Measurements from ENCODE around the gene COPG2.

COPG2 gene

GRCh38 chr7:130689683-130690082 is 21.1 kb upstream of the COPG2 start:
- no peaks in the 10 kb centered on the region for H3K4me1 ChIP-seq
- DNase-seq, result no peak
- H3K4me3 ChIP-seq, result no peak overlapping the region
- H3K27ac ChIP-seq, result no peak overlapping the region
- H3K9me3 ChIP-seq, result peaks cover 0 to 6% (median 0%) of the 10 kb centered on the region in 3 donors
- intact Hi-C loops (cut with DNase I; ENCODE audit: low total_unique reads), result no loop called here
- TF ChIP-seq, protein P1, sequence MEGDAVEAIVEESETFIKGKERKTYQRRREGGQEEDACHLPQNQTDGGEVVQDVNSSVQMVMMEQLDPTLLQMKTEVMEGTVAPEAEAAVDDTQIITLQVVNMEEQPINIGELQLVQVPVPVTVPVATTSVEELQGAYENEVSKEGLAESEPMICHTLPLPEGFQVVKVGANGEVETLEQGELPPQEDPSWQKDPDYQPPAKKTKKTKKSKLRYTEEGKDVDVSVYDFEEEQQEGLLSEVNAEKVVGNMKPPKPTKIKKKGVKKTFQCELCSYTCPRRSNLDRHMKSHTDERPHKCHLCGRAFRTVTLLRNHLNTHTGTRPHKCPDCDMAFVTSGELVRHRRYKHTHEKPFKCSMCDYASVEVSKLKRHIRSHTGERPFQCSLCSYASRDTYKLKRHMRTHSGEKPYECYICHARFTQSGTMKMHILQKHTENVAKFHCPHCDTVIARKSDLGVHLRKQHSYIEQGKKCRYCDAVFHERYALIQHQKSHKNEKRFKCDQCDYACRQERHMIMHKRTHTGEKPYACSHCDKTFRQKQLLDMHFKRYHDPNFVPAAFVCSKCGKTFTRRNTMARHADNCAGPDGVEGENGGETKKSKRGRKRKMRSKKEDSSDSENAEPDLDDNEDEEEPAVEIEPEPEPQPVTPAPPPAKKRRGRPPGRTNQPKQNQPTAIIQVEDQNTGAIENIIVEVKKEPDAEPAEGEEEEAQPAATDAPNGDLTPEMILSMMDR (IDR thresholded peaks at IDR 0.05), result no peak
- H3K36me3 ChIP-seq, result no peaks in the 10 kb centered on the region
- no peaks in the 10 kb centered on the region for H3K27me3 ChIP-seq

DNA sequence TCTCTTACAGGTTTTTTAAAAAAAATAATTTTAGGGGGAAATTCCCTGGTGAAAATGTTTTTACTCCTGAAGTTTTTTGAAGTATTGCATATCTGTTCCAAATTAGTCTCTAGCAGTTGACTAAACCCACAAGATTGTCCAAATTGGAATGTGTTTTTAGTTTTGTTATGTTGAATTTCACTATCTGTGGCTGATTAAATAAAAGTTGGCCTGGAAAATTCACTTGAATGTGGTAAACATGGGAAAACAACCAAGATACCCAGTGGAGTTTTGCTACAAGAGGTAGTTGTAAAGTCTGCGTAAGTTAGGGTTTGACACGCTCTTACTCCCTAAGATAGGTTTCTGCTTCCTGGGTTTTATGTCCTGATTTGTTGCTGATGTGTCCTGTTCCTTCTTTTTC is 14.5 kb upstream of the COPG2 start:
- intact Hi-C loops (cut with DNase I; ENCODE audit: low total_unique reads), result no loop called here
- H3K4me3 ChIP-seq, result no peak overlapping the region
- no peaks in the 10 kb centered on the region for H3K4me1 ChIP-seq
- TF ChIP-seq, protein P1 (IDR thresholded peaks at IDR 0.05), result no peak
- no peak for DNase-seq
- no peaks in the 10 kb centered on the region for H3K36me3 ChIP-seq
- no peak overlapping the region for H3K27ac ChIP-seq
- H3K9me3 ChIP-seq, result no peaks in the 10 kb centered on the region
- H3K27me3 ChIP-seq, result no peaks in the 10 kb centered on the region

DNA sequence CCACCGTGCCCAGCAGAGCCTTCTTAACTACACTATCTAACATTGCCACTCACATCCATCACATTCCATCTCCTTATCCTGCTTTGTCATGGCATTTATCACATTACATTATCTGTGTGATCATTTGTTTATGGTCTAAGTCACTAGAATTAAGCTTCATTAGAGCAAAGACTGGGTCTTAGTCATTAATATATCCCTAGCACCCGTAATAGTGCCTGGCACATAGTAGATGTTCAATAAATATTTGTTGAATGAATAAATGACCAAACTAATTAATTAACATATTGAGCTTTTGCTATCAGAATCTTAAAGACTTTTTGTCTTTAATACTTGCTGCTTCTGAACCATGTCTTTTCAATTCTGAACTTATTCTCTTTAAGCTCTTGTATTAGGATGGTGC is 5.9 kb upstream of the COPG2 start:
- no peaks in the 10 kb centered on the region for H3K27me3 ChIP-seq
- H3K36me3 ChIP-seq, result no peaks in the 10 kb centered on the region
- TF ChIP-seq, protein P1 (IDR thresholded peaks at IDR 0.05), result no peak
- no peak overlapping the region for H3K27ac ChIP-seq
- DNase-seq, result no peak
- no peaks in the 10 kb centered on the region for H3K9me3 ChIP-seq
- H3K4me1 ChIP-seq, result peaks cover 0 to 4% (median 0%) of the 10 kb centered on the region in 4 donors
- H3K4me3 ChIP-seq, result no peak overlapping the region
- intact Hi-C loops (cut with DNase I; ENCODE audit: low total_unique reads), result no loop called here

- TF ChIP-seq, protein P1 (IDR thresholded peaks at IDR 0.05), result no peak
- intact Hi-C loops (cut with DNase I; ENCODE audit: low total_unique reads), result no loop called here
- DNase-seq, result no peak
- Histone ChIP-seq H3K27ac (no peak overlapping the region), H3K4me3 (no peak overlapping the region), H3K9me3 (no peaks in the 10 kb centered on the region), H3K4me1 (peaks cover 0 to 7% (median 1%) of the 10 kb centered on the region in 4 donors), H3K36me3 (no peaks in the 10 kb centered on the region), H3K27me3 (no peaks in the 10 kb centered on the region)
Observed at GRCh38 chr7:130673066-130673465, 4.5 kb upstream of the COPG2 start.

GRCh38 chr7:130672146-130672545 is 3.6 kb upstream of the COPG2 start:
- no peaks in the 10 kb centered on the region for H3K27me3 ChIP-seq
- no peak overlapping the region for H3K27ac ChIP-seq
- no peak overlapping the region for H3K4me3 ChIP-seq
- TF ChIP-seq, protein P1 (IDR thresholded peaks at IDR 0.05), result no peak
- intact Hi-C loops (cut with DNase I; ENCODE audit: low total_unique reads), result no loop called here
- no peaks in the 10 kb centered on the region for H3K9me3 ChIP-seq
- H3K4me1 ChIP-seq, result peaks cover 0 to 7% (median 3%) of the 10 kb centered on the region in 4 donors
- no peaks in the 10 kb centered on the region for H3K36me3 ChIP-seq
- DNase-seq, result no peak

All from tibial artery (tissue), 4 donors.